HG03354 (cell line): ENCODE results near the gene DNER.
"Not testable (repeated sequence)": the region's sequence is repeated elsewhere in the genome, so short reads cannot be mapped to it uniquely, and the experiment has no call there.

ENCODE experiments used
- ATAC-seq: cut with Tn5 transposase; IDR thresholded peaks from one replicate; pipeline ENCODE4 v1.9.1; 2021; ENCODE audit warnings: mild to moderate bottlenecking; ENCODE audit not compliant: unreplicated experiment, poor library complexity, severe bottlenecking

The DNER gene

DNA sequence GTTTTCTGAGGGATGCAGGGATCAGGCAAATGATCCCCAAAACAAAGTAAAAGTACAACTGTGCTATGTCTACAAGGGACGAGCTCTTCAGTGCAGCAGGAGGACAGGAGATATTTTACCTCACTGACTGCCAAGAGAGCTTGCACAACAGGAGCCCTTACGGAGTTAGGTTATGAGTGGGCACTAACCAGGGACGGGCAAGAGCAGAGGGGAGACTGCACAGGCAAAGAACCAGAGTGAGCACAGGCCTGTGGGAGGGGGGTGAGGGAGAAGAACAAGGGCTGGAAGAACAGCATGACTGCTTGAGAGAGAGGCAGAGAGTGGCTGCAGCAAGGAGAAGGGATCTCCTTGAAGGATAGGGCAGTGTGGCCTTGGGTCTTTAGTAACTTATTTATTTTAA is 342.1 kb downstream of the DNER start:
- no peak for ATAC-seq

DNA sequence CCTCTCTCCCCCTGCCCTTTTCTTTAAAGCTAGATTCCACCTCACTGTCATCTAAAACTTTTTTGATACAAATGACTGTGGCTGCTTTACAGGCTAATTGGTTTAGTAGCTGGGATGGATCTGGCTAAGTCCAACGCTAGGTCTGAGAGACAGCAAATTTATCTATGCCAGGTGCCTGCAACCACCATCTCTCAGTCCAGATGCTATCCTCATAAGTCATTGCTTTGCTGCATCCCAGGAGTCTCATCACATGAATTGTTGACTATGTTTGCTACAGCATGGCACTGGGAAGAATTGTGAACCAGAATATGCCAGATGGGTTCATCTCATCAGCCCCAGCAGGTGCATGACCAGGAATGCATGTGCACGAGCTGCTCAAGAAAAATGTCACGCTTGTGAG is 343.3 kb downstream of the DNER start:
- no peak for ATAC-seq

DNA sequence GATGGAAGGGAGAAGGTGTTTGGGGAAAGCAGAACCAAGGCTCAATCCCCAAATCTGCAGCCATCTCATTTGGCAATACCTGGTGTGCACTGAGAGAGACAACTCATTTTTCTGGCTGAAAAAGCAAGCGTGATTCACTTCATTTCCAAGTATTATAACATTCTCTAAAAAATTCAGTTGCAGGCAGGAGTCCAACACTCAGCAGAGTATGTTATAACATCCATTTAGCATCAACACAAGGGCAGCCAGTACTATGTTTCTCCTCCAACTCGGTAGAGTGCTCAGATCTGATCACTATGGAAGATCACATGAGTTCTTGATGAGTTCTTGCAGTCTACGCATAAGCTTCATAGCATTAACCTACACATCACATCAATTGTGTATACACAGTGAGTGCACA is 343.8 kb downstream of the DNER start:
- no peak for ATAC-seq

- no peak for ATAC-seq
Observed at GRCh38 chr2:229363185-229363814, 351.1 kb downstream of the DNER start.

DNA sequence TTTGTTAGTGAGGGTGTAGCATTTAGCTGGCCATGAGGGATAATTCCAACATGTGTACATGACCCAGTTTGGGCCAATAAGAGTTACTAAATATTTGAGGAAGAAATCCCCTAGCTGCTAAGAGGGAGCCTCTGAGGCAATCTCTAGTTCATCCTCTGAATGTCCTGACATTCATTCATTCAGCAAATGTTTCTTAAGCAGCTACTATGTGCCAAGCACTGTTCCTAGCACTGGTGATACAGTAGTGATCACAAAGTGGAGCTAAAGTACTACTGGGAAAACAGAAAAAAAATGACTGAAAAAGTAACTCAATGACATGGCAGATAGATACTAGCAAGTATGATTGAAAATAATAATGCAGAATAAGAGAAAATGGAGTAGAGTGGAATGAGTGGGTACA is 363.5 kb downstream of the DNER start:
- ATAC-seq, result no peak

GRCh38 chr2:229350117-229350805 is 364.1 kb downstream of the DNER start:
- ATAC-seq, result no peak

DNA sequence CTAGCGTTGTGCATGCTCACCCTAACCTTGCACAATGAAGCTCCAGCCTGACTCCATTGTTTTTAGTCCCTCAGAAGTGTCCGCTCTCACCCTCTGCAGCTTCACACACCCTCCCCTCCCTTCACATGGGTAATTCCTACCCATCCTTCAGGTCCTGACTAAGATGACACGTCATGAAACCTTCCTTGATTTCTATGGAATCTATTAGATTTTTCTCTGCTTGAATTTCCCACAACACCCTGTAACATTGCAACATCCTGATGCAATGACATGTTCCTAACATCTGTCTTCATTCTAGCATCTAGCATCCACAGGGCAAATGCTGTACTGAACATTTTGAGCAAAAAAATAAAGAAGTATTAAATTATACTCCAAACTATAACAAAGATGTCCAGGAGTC is 366.2 kb downstream of the DNER start:
- no peak for ATAC-seq

GRCh38 chr2:229346816-229347540 is 367.4 kb downstream of the DNER start:
- ATAC-seq, result no peak

DNA sequence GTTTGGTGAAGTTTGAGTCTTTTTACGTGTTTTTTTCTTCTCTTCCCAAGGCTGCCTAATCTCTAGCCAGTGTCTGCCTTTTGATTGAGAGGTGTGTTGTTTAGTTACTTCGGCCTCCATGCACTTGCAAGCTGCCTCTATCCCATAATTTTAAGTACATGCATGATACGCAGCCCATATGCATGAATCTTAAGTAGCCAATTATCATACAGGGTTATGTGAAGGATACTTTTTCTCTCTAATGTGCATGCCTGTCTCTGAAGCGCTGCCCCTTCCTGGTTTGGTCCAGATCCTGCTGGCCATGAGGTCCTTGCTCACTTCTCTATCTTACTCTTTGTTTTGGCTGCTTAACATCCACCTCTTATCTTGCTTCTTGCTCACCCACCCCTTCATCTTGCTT is 369.4 kb downstream of the DNER start:
- no peak for ATAC-seq

DNA sequence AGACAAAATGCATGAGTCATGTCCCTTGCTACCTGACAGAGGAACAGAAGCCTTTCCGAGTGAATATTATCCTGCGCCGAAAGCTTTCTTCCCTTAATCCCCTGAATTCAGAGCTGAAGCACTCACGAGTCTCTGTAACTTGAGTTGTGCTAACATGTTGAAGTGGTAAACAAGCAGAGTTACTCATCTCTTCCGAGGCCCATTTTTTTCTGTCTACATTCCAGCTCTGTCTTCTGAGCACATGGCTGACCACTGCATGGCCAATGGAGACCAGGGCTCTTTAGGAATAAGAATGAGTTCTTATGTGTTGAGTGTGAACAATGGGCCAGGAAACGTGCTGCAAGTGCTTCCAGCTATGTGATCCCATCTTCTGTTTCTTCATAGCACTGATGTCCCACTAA is 370.2 kb downstream of the DNER start:
- no peak for ATAC-seq

GRCh38 chr2:229343661-229344060 is 370.7 kb downstream of the DNER start:
- ATAC-seq, result no peak

- no peak for ATAC-seq
Observed at GRCh38 chr2:229342376-229342775, 372.0 kb downstream of the DNER start.

DNA sequence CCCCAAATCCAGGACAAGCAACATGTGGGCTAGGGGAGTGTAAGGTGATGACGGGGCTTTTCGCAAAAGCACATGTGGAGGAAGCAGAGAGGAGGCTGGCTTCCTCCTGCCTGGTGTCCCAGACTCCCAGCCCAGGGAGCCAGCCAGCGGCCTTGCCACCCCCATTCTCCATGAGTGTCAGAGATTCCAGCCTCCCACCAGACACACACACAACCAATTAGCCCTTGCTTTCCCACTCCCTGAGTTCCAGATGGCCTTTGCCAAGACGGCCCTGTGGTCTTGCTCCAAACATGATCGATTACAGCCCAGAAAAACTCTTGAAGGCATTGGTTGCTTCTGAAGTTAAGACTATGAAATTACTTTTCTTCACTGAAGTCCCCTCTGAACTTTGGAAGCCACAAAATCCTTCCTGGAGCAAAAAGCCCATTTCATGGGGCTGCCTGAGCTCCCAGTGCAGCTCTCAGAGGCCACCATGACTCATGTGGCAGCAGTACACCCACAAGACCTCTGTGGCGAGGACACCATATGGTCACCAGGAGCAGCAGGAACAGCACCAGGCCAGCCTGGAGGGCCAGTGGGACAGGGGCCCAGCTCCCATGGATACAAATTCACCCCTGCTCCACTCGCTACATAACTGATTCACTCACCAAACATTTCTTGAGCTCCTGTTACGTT is 374.1 kb downstream of the DNER start:
- ATAC-seq, result no peak

DNA sequence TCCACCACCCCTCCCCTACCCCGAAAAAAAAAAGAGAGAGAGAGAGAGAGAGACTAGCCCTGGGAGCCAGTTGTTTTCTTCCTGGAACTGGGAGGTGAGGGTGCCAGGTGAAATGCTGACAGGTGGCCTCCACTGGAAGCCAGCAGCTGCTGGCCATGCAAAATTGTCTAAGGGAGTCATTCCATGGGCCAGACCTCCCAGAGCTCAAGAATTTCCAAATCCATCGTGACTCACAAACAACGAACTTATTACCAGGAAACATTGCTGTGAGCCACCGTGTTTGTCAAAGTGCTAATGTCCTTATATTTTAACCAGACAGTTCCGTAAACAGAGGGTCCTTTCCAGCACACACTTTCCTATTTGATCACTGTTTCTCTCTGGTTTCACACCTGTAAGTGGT is 374.7 kb downstream of the DNER start:
- ATAC-seq, result no peak

DNA sequence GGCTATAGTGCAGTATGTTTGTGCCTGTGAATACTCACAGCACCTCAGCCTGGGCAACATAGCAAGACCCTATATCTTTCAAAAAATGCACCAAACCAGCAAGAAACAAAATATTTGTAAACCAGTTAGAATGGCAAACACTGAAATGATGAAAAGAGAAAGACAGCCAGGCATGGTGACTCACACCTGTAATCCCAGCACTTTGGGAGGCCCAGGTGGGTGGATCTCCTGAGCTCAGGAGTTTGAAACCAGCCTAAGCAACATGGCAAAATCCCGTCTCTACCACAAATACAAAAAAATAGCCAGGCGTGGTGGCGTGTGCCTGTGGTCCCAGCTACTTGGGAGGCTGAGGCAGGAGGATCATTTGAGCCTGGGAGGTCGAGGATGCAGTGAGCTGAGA is 375.2 kb downstream of the DNER start:
- not testable (repeated sequence) for ATAC-seq

- no peak for ATAC-seq
Observed at GRCh38 chr2:229335877-229336346, 378.4 kb downstream of the DNER start.

GRCh38 chr2:229335330-229335729 is 379.0 kb downstream of the DNER start:
- ATAC-seq, result no peak

GRCh38 chr2:229330952-229331351 is 383.4 kb downstream of the DNER start:
- ATAC-seq, result no peak

DNA sequence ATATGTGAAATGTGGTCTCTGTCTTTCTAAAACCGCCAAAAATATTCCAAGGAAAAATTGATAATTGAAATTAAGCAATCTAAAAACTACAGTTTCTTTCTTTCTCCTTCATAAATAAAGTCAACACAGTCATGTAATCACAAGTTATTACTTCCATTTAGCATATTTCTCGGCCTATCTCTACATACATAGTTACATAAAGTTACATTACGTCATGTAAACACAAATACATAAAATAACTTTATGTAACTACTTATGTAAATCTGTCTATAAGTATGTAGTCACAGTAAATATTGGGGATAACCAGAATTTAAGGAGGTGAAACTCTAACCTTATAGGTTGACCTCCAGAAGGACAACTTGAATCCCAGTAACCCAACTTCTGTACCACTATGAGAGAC is 394.8 kb downstream of the DNER start:
- no peak for ATAC-seq

GRCh38 chr2:229314117-229314516 is 400.2 kb downstream of the DNER start:
- ATAC-seq, result no peak
